ENCODE measurements around the gene FAM217B. TPM values are rescaled to one million over a fixed set of nuclear protein-coding genes. Genes with fewer than 3 reads are reported as not detected.

FAM217B gene
- total RNA-seq, 1 experiment from 2014 or later, result 11.5 TPM

- no peak for DNase-seq (ENCODE audit: low spot score)
These were observed 36.1 kb downstream of the FAM217B start for GRCh38 chr20:59976156-59976782.

- DNase-seq (ENCODE audit: low spot score), result no peak
These were observed 36.9 kb downstream of the FAM217B start for GRCh38 chr20:59977086-59977485.

GRCh38 chr20:59983076-59983475 is 42.9 kb downstream of the FAM217B start:
- DNase-seq (ENCODE audit: low spot score), result no peak

- no peak for DNase-seq (ENCODE audit: low spot score)
These were observed 44.4 kb downstream of the FAM217B start for GRCh38 chr20:59984541-59984940.

- no peak for DNase-seq (ENCODE audit: low spot score)
These were observed 45.0 kb downstream of the FAM217B start for GRCh38 chr20:59985164-59985563.

- DNase-seq (ENCODE audit: low spot score), result no peak
These were observed 45.7 kb downstream of the FAM217B start for GRCh38 chr20:59985864-59986263.

- DNase-seq (ENCODE audit: low spot score), result no peak
These were observed 46.9 kb downstream of the FAM217B start for GRCh38 chr20:59987135-59987534.

- peak; percentile 78 for DNase-seq (ENCODE audit: low spot score)
These were observed 48.0 kb downstream of the FAM217B start for GRCh38 chr20:59988141-59988540.

GRCh38 chr20:59992526-59993084 is 52.4 kb downstream of the FAM217B start:
- no peak for DNase-seq (ENCODE audit: low spot score)

GRCh38 chr20:59993736-59994430 is 53.7 kb downstream of the FAM217B start:
- DNase-seq (ENCODE audit: low spot score), result no peak

- DNase-seq (ENCODE audit: low spot score), result peak; percentile 25
These were observed 54.5 kb downstream of the FAM217B start for GRCh38 chr20:59994697-59995122.

GRCh38 chr20:59996108-59996507 is 55.9 kb downstream of the FAM217B start:
- DNase-seq (ENCODE audit: low spot score), result no peak

- no peak for DNase-seq (ENCODE audit: low spot score)
These were observed 57.7 kb downstream of the FAM217B start for GRCh38 chr20:59997896-59998295.

Other genes starting within 250 kb of the FAM217B start
- gene SYCP2, start 6.8 kb upstream of the FAM217B start, total RNA-seq (2014; rRNA removed; shearing (Covaris generic)), result 0.26 and 0.29 TPM in 2 replicates
- 2.3 and 3.4 TPM in 2 replicates for gene PPP1R3D, start 84 bp upstream of the FAM217B start, total RNA-seq (2014; rRNA removed; shearing (Covaris generic))
- gene CDH26, start 18.0 kb downstream of the FAM217B start, total RNA-seq (2014; rRNA removed; shearing (Covaris generic)), result not detected in 2 replicates